Esophagus squamous epithelium (tissue), 5 donors: ENCODE data around the gene TMEM229A. TPM values are rescaled to one million over a fixed set of nuclear protein-coding genes. Genes with fewer than 3 reads are reported as not detected.

Source experiments
- DNase-seq: peaks from one replicate; lab custom pipeline; 2025; lab: John Stamatoyannopoulos, UW
- H3K27ac ChIP-seq, 4 donors: fragments of 200-600 bp; sonication (generic); one replicate each; pipeline ENCODE4 v1.5.1; 2016 to 2019; ENCODE audit warnings: mild to moderate bottlenecking in 1 of 4
- H3K27me3 ChIP-seq, 4 donors: fragments of 200-600 bp; sonication (generic); 1 replicate in 3 of 4; 2 replicates in 1 of 4; pipeline versions ENCODE4 v1.5.1 to v1.6.0; 2017 to 2021; ENCODE audit warnings: antibody characterized with exemption in 1 of 4
- H3K36me3 ChIP-seq, 3 donors: fragments of 200-600 bp; sonication (generic); one replicate each; pipeline ENCODE4 v1.5.1; 2016 to 2019
- H3K4me1 ChIP-seq, 3 donors: fragments of 200-600 bp; sonication (generic); one replicate each; pipeline ENCODE4 v1.5.1; 2017 to 2019
- H3K4me3 ChIP-seq, 4 donors: fragments of 200-600 bp; sonication (generic); 1 replicate in 3 of 4; 2 replicates in 1 of 4; pipeline ENCODE4 v1.5.1; 2016 to 2019; ENCODE audit warnings: mild to moderate bottlenecking in 2 of 4, moderate library complexity in 1 of 4
- H3K9me3 ChIP-seq, 3 donors: fragments of 200-600 bp; sonication (generic); one replicate each; pipeline ENCODE4 v1.5.1; 2016 to 2019
- CTCF ChIP-seq, 6 experiments: fragments of 450-650 bp in 4 of 6; fragments of 200-600 bp in 2 of 6; sonication (generic) in 2 of 6; IDR thresholded peaks; one replicate each; pipeline ENCODE4 v1.5.1; 2016 to 2019; ENCODE audit warnings: antibody characterized with exemption in 6 of 6, mild to moderate bottlenecking in 4 of 6, moderate library complexity in 4 of 6
- POLR2A ChIP-seq, 4 donors: fragments of 450-650 bp; IDR thresholded peaks; one replicate each; pipeline ENCODE4 v1.6.1; 2017; ENCODE audit warnings: antibody characterized with exemption in 4 of 4, mild to moderate bottlenecking in 4 of 4, moderate library complexity in 3 of 4
- WGBS, 2 donors: methylation state at CpG; one replicate each; pipeline ENCODE4 v1.1.5; 2018; 5-methylcytosine and 5-hydroxymethylcytosine counted together
- intact Hi-C: fragments of 100-400 bp; cut with DNase I; formaldehyde crosslinking; loops from one replicate; pipeline ENCODE4 v1.15.0; 2022
- total RNA-seq, 4 donors: library from RNA; depleted of rRNA; stranded (reverse); fragments of >200 nt; gene quantifications; one replicate each; pipeline ENCODE4 v1.1.0, GENCODE V29; 2016
- donor health status: DM: yes; HTN: yes; CAD: no.

Gene TMEM229A
- total RNA-seq, 4 donors from 2014 or later, result not detected

- no peaks in the 10 kb centered on the region for H3K27me3 ChIP-seq
- no peak for TF ChIP-seq CTCF (IDR thresholded peaks at IDR 0.05)
- no peaks in the 10 kb centered on the region for H3K4me1 ChIP-seq
- no peak overlapping the region for H3K4me3 ChIP-seq
- no peak for DNase-seq
- H3K9me3 ChIP-seq, result no peaks in the 10 kb centered on the region
- intact Hi-C loops, result no loop called here
- WGBS, 2 donors, result 59 to 64% methylated on average over 2 of the region's 2 CpGs
- no peaks in the 10 kb centered on the region for H3K36me3 ChIP-seq
- H3K27ac ChIP-seq, result no peak overlapping the region
These were observed 38.9 kb downstream of the TMEM229A start for GRCh38 chr7:123993996-123994395.

- Histone ChIP-seq H3K4me3 (no peak overlapping the region), H3K36me3 (no peaks in the 10 kb centered on the region), H3K27ac (no peak overlapping the region), H3K4me1 (no peaks in the 10 kb centered on the region), H3K27me3 (no peaks in the 10 kb centered on the region), H3K9me3 (no peaks in the 10 kb centered on the region)
- DNase-seq, result no peak
- 73 to 77% methylated on average over 2 of the region's 2 CpGs for WGBS, 2 donors
- TF ChIP-seq CTCF (IDR thresholded peaks at IDR 0.05), result no peak
- no peak for TF ChIP-seq POLR2A (IDR thresholded peaks at IDR 0.05)
- intact Hi-C loops, result no loop called here
These were observed 39.9 kb downstream of the TMEM229A start for GRCh38 chr7:123992913-123993518.

GRCh38 chr7:123987445-123987844 is 45.4 kb downstream of the TMEM229A start:
- DNase-seq, result no peak
- H3K4me3 ChIP-seq, result no peak overlapping the region
- whole genome bisulfite sequencing, 2 donors, result 64 to 66% methylated on average over 2 of the region's 2 CpGs
- H3K27ac ChIP-seq, result no peak overlapping the region
- TF ChIP-seq CTCF (IDR thresholded peaks at IDR 0.05) (no peak), POLR2A (IDR thresholded peaks at IDR 0.05) (no peak)
- no peaks in the 10 kb centered on the region for H3K36me3 ChIP-seq
- no peaks in the 10 kb centered on the region for H3K27me3 ChIP-seq
- H3K4me1 ChIP-seq, result no peaks in the 10 kb centered on the region
- H3K9me3 ChIP-seq, result no peaks in the 10 kb centered on the region
- intact Hi-C loops, result no loop called here

Other genes with a start within 250 kb of the TMEM229A start
- 1 to 10 TPM in 2 of 4 donors, not detected in 2; 1.3 to 3.0 TPM for gene HYAL4, start 187.9 kb downstream of the TMEM229A start, total RNA-seq
- not detected for gene SPAM1, start 107.8 kb downstream of the TMEM229A start, total RNA-seq